GM20000 (cell line): ENCODE data around the gene MCM8.

ENCODE experiments used
- DNase-seq: peaks from one replicate; pipeline ENCODE4 v3.0.0; 2012; ENCODE audit warnings: low spot score
- TF ChIP-seq, protein P1 (sequence below): IDR thresholded peaks from 2 replicates; pipeline ENCODE4 v1.5.1; 2012; ENCODE audit warnings: mild to moderate bottlenecking, control low read depth; ENCODE audit errors: extremely low read depth, missing control alignments

Gene MCM8

DNA sequence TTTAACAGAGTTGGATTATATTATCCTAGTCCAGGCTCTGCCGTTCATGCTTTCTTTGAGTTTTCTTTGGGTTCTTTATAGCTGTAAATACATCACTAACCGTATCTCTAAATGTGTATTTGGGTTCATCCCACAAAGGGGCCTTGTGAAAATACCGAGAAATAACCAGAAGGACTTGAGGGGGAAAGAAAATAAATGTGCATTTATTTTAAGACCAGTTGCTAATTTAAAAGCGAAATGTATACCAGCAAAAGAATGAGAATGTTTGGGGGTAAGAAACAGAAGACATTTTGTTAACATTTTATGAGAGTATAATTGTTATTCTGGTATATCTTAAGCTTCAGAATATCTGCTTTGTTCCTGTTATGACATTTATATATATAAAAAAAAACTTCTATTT is 64.5 kb downstream of the MCM8 start:
- DNase-seq: no peak
- TF ChIP-seq, protein P1, sequence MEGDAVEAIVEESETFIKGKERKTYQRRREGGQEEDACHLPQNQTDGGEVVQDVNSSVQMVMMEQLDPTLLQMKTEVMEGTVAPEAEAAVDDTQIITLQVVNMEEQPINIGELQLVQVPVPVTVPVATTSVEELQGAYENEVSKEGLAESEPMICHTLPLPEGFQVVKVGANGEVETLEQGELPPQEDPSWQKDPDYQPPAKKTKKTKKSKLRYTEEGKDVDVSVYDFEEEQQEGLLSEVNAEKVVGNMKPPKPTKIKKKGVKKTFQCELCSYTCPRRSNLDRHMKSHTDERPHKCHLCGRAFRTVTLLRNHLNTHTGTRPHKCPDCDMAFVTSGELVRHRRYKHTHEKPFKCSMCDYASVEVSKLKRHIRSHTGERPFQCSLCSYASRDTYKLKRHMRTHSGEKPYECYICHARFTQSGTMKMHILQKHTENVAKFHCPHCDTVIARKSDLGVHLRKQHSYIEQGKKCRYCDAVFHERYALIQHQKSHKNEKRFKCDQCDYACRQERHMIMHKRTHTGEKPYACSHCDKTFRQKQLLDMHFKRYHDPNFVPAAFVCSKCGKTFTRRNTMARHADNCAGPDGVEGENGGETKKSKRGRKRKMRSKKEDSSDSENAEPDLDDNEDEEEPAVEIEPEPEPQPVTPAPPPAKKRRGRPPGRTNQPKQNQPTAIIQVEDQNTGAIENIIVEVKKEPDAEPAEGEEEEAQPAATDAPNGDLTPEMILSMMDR: no peak

DNA sequence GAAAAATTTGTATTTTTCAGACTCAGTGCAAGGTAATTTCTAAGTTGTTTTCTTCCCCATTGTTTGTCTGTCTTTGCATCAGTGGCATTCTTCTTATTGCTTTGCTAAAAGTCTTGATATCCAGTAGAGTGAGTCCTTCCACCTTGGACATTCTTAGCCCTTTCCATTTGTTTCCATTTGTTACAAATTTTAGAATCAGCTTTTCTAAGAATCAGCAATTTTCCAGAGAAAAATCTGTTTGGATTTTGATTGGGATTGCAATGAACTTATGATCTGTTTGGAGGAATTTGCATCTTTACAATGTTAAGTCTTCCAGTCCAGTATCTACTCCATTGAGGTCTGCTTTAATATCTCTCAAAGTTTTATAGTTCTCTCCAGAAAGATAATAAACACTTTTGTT is 67.0 kb downstream of the MCM8 start:
- DNase-seq: no peak

DNA sequence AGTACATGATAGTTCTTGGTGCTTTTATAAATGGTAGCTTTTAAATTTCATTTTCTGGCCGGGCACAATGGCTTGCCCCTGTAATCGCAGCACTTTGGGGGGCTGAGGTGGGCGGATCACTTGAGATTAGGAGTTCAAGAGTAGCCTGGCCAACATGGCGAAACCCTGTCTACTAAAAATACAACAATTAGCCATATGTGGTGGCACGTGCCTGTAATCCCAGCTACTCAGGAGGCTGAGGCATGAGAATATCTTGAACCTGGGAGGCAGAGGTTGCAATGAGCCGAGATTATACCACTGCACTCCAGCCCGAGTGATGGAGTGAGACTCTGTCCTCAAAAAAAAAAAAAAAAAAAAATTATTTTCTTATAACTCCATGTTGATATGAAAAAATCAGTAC is 67.4 kb downstream of the MCM8 start:
- TF ChIP-seq, protein P1: no peak
- DNase-seq: no peak

More for the DNA sequence above, 67.0 kb downstream of the MCM8 start:
- TF ChIP-seq, protein P1: no peak

DNA sequence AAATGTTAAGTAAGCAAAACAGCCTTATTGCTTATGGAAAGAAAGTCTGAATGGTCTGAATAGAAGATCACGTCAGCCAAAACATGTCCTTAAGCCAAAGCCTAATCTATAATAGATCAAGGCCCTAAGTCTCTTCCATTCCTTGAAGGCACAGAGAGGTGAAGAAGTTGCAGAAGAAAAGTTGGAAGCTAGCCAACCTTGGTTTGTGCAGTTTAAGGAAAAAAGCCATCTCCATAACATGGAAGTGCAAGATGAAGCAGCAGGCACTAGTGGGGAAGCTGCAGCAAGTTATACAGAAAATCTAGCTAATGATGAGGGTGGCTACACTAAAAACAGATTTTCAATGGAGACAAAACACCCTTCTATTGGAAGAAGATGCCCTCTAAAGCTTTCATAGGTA is 74.3 kb downstream of the MCM8 start:
- TF ChIP-seq, protein P1: no peak
- DNase-seq: no peak

DNA sequence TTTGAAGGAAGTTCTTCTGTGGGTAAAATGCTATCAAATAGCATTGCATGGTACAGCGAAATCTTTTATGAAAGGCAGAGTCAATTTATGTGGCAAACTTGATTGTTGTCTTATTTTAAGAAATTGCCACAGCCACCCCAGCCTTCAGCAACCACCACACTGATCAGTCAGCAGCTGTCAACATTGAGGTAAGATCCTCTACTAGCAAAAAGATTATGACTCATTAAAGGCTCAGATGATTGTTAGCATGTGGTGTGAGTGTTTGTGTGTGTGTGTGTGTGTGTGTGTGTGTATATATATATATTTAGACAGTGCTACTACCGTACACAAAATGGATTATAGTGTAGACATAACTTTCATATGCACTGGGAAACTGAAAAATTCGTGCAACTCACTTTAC is 75.6 kb downstream of the MCM8 start:
- TF ChIP-seq, protein P1: no peak
- no peak for DNase-seq

DNA sequence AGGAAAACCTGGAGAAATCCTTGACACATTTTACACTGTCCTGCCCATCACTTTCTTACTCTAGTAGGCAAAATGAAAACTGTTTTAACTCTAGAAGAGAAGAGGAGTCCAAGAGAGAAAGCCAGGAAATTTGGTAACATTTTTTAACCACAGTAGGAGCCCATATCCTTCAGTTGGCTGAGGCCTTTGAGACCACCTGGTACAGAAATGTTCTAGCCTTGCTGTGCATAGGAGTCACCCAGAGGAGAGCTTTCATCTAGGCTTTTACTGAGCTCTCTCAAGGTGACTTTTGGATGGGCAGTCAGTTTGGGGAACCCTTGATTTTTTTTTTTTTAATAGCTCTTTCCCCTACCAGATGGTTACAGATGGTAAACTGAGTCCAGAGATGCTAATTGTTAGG is 78.4 kb downstream of the MCM8 start:
- TF ChIP-seq, protein P1: no peak
- no peak for DNase-seq

DNA sequence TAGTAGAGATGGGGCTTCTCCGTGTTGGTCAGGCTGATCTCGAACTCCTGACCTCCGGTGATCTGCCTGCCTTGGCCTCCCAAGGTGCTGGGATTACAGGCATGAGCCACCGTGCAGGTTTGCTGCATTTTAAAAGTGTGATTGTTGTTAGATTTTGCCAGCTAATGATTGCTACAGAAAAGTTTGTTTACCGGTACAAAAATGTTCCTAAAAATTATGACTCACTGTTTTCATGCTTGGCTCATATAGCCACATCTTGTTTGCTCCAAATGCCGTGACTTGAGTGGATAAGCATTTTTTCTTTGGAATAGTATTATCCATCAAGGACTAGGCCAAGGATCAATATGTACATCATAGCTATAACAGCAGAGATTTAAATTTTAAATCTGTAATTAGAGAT is 79.1 kb downstream of the MCM8 start:
- DNase-seq: no peak
- TF ChIP-seq, protein P1: no peak
